Gastroesophageal sphincter (tissue), 4 donors: Measurements from ENCODE around the gene CTNND2. TPM values are rescaled to one million over a fixed set of nuclear protein-coding genes. Genes with fewer than 3 reads are reported as not detected.

Experiments
- ATAC-seq: fragments of 150-250 bp; one replicate; pipeline ENCODE4 v1.9.1; 2016; ENCODE audit warnings: mild to moderate bottlenecking, moderate library complexity
- H3K27ac ChIP-seq, 4 donors: fragments of 200-600 bp; sonication (generic) in 3 of 4; 1 replicate in 3 of 4; 2 replicates in 1 of 4; pipeline ENCODE4 v1.5.1; 2016 to 2019
- H3K27me3 ChIP-seq: fragments of 200-600 bp; sonication (generic); one replicate; pipeline ENCODE4 v1.5.1; 2019
- H3K36me3 ChIP-seq, 2 donors: fragments of 200-600 bp; sonication (generic); one replicate each; pipeline ENCODE4 v1.5.1; 2019; ENCODE audit warnings: control low read depth in 1 of 2
- H3K4me1 ChIP-seq, 3 donors: fragments of 200-600 bp; sonication (generic); 1 replicate in 2 of 3; 2 replicates in 1 of 3; pipeline ENCODE4 v1.5.1; 2016 to 2019; ENCODE audit warnings: control low read depth in 2 of 3
- H3K4me3 ChIP-seq, 2 donors: fragments of 200-600 bp; sonication (generic); one replicate each; pipeline ENCODE4 v1.5.1; 2019; ENCODE audit warnings: mild to moderate bottlenecking in 1 of 2, moderate library complexity in 1 of 2
- H3K9me3 ChIP-seq, 3 donors: fragments of 200-600 bp; sonication (generic); one replicate each; pipeline ENCODE4 v1.5.1; 2017 to 2019; ENCODE audit warnings: control low read depth in 2 of 3
- EP300 ChIP-seq: sonication (generic); formaldehyde crosslinking; IDR thresholded peaks from one replicate; pipeline ENCODE4 v1.6.1; 2017; ENCODE audit warnings: antibody characterized with exemption, mild to moderate bottlenecking
- POLR2A ChIP-seq, 2 donors: fragments of 450-650 bp; IDR thresholded peaks; one replicate each; pipeline ENCODE4 v1.6.1; 2017; ENCODE audit warnings: antibody characterized with exemption in 2 of 2, mild to moderate bottlenecking in 2 of 2, moderate library complexity in 1 of 2
- POLR2AphosphoS5 ChIP-seq: sonication (generic); formaldehyde crosslinking; IDR thresholded peaks from one replicate; pipeline ENCODE4 v1.6.1; 2017; ENCODE audit warnings: antibody characterized with exemption
- WGBS, 2 donors: methylation state at CpG; one replicate each; pipeline ENCODE4 v1.1.5; 2018; ENCODE audit warnings: low coverage in 1 of 2; 5-methylcytosine and 5-hydroxymethylcytosine counted together
- total RNA-seq, 4 donors: library from RNA; depleted of rRNA; stranded (reverse); fragments of >200 nt; gene quantifications; one replicate each; pipeline ENCODE4 v1.1.0, GENCODE V29; 2016
- TF ChIP-seq, protein P1 (sequence below), 4 experiments: fragments of 200-600 bp in 2 of 4; fragments of 450-650 bp in 2 of 4; sonication (generic) in 1 of 4; IDR thresholded peaks; one replicate each; pipeline ENCODE4 v1.5.1; 2017 to 2019; ENCODE audit warnings: antibody characterized with exemption in 4 of 4, mild to moderate bottlenecking in 2 of 4, moderate library complexity in 2 of 4

The CTNND2 gene
- total RNA-seq, 4 donors from 2014 or later = 0.40 to 3.1 (median 1.9) TPM

DNA sequence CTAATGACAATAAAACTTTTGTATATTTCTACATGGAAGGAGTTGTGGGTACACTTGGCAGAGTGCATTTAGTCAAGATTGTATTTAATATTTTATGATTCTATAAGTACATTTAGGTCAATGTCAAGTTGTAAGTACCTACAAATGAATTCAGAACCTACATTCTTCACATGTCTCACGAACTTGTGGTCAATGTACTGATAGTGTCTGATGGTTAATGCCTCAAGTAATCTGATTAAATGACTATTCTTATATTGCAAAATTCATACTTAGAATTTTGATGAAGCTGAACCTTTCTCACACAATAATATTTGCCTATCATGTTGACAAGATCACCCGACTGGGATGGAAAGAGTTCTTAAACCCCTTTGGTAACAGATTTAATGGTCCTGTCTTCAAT lies 444.5 kb downstream of the CTNND2 start:
- H3K27ac ChIP-seq = no peak overlapping the region
- no peak for TF ChIP-seq POLR2AphosphoS5
- TF ChIP-seq EP300 = no peak
- TF ChIP-seq, protein P1, sequence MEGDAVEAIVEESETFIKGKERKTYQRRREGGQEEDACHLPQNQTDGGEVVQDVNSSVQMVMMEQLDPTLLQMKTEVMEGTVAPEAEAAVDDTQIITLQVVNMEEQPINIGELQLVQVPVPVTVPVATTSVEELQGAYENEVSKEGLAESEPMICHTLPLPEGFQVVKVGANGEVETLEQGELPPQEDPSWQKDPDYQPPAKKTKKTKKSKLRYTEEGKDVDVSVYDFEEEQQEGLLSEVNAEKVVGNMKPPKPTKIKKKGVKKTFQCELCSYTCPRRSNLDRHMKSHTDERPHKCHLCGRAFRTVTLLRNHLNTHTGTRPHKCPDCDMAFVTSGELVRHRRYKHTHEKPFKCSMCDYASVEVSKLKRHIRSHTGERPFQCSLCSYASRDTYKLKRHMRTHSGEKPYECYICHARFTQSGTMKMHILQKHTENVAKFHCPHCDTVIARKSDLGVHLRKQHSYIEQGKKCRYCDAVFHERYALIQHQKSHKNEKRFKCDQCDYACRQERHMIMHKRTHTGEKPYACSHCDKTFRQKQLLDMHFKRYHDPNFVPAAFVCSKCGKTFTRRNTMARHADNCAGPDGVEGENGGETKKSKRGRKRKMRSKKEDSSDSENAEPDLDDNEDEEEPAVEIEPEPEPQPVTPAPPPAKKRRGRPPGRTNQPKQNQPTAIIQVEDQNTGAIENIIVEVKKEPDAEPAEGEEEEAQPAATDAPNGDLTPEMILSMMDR (IDR thresholded peaks at IDR 0.05) = no peak
- no peak for TF ChIP-seq POLR2A (IDR thresholded peaks at IDR 0.05)
- H3K4me3 ChIP-seq = no peak overlapping the region
- no peaks in the 10 kb centered on the region for H3K9me3 ChIP-seq
- no peaks in the 10 kb centered on the region for H3K36me3 ChIP-seq
- no peaks in the 10 kb centered on the region for H3K27me3 ChIP-seq
- no peaks in the 10 kb centered on the region for H3K4me1 ChIP-seq
- no peak for ATAC-seq
- WGBS, 2 donors = 62 to 71% methylated on average over 1 to 2 of the region's 2 CpGs

DNA sequence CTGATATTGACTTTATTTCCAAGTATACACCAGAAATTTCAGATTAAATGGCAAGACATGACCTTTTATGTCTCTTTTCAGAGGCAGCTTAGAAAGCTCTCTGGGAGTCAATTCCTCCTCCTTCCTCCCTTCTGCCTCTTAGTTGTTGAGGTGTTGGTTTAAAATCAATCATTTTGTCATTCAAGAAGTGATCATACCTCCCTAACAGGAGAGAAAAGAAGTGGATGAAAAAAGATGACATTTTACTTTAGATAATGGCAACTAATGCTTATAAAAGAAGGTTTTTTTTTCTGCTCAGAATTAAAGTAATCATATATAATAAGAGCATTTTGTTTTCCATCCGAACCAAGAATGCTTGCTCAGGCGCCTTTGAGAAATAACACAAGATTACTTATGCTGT lies 448.7 kb downstream of the CTNND2 start:
- Histone ChIP-seq H3K4me1 (no peaks in the 10 kb centered on the region), H3K27ac (no peak overlapping the region), H3K9me3 (no peaks in the 10 kb centered on the region), H3K36me3 (no peaks in the 10 kb centered on the region), H3K27me3 (no peaks in the 10 kb centered on the region), H3K4me3 (no peak overlapping the region)
- TF ChIP-seq, protein P1 (IDR thresholded peaks at IDR 0.05) = no peak
- TF ChIP-seq POLR2A (IDR thresholded peaks at IDR 0.05) (no peak), POLR2AphosphoS5 (no peak), EP300 (no peak)
- WGBS, 2 donors = 88 to 96% methylated on average over 2 of the region's 2 CpGs
- no peak for ATAC-seq

DNA sequence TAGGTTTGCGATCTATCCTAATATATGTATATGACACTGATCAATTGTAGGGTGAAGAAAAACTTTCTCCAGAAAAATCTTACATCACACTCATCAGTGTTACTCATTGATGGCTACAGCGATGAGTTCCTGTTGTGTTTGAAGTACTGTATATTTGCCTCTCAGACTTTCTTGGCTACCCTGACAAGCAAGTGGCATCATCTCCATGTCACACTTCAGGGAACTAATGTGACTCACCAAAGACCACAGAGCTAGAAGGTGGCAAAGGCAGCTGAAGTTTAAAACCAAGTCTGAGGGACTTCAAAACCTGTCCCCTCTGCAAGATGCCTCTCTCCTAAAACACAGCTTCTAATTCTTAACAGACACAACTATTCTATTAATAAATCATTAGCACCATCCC lies 451.4 kb downstream of the CTNND2 start:
- Histone ChIP-seq H3K27ac (no peak overlapping the region), H3K4me3 (no peak overlapping the region), H3K27me3 (no peaks in the 10 kb centered on the region), H3K4me1 (no peaks in the 10 kb centered on the region), H3K36me3 (no peaks in the 10 kb centered on the region), H3K9me3 (no peaks in the 10 kb centered on the region)
- TF ChIP-seq POLR2AphosphoS5 = no peak
- no peak for TF ChIP-seq POLR2A (IDR thresholded peaks at IDR 0.05)
- TF ChIP-seq, protein P1 (IDR thresholded peaks at IDR 0.05) = no peak
- TF ChIP-seq EP300 = no peak
- ATAC-seq = no peak
- 92 to 94% methylated on average over 2 of the region's 2 CpGs for WGBS, 2 donors

DNA sequence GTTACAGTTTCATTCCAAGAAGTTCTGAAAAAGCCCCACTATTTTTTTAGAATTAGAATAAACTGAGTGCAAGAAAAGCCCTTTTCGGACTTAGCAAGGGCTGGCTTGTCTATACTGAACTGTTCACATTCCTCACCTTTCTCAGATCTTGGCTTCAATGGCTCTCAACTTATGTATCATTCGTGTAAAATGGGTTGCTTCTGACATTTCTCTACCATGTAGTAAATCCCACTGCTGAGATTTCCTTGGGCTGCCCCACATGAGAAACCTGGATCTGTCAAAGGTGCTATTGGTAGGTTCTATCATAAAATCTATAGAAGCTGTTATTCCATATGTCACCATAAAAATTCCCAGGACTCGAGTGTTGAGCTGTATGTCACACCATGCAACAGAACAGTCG lies 454.3 kb downstream of the CTNND2 start:
- 61 to 82% methylated on average over 3 to 4 of the region's 4 CpGs for WGBS, 2 donors
- Histone ChIP-seq H3K27me3 (peaks cover 11% of the 10 kb centered on the region), H3K36me3 (no peaks in the 10 kb centered on the region), H3K9me3 (no peaks in the 10 kb centered on the region), H3K4me1 (no peaks in the 10 kb centered on the region), H3K4me3 (no peak overlapping the region), H3K27ac (no peak overlapping the region)
- ATAC-seq = no peak
- TF ChIP-seq POLR2A (IDR thresholded peaks at IDR 0.05) = no peak
- TF ChIP-seq EP300 = no peak
- TF ChIP-seq, protein P1 (IDR thresholded peaks at IDR 0.05) = no peak
- TF ChIP-seq POLR2AphosphoS5 = no peak

DNA sequence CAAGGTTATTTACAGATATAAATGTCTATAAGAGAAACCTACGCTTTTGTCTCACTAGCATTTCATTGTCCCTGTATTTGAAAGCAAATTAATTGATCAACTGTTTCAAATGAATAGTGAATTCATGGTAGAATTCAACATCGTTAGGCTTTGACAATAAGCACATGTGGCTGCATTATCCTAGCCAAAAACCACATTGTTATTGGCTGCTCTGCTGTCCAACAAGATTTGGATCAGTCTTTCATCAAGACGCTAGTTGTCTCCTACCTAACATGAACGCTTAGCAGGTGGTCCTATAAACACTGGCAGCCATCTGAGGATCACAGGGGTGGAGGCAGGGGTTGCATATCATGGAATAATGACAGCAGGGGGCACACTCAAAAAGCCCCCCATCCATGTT lies 455.0 kb downstream of the CTNND2 start:
- TF ChIP-seq POLR2AphosphoS5 = no peak
- TF ChIP-seq POLR2A (IDR thresholded peaks at IDR 0.05) = no peak
- TF ChIP-seq EP300 = no peak
- TF ChIP-seq, protein P1 (IDR thresholded peaks at IDR 0.05) = no peak
- no peak overlapping the region for H3K27ac ChIP-seq
- H3K27me3 ChIP-seq = peaks cover 11% of the 10 kb centered on the region
- 30 to 55% methylated on average over 2 to 4 of the region's 4 CpGs for WGBS, 2 donors
- no peak for ATAC-seq
- no peaks in the 10 kb centered on the region for H3K9me3 ChIP-seq
- no peak overlapping the region for H3K4me3 ChIP-seq
- no peaks in the 10 kb centered on the region for H3K36me3 ChIP-seq
- H3K4me1 ChIP-seq = no peaks in the 10 kb centered on the region
